Epithelial cell of esophagus (primary cell): ENCODE results near the gene GRB2.
"Not testable (repeated sequence)": the region's sequence is repeated elsewhere in the genome, so short reads cannot be mapped to it uniquely, and the experiment has no call there.

Experiments used
- DNase-seq: peaks from one replicate; pipeline ENCODE4 v3.0.0; 2010; ENCODE audit warnings: low read depth
- H3K4me3 ChIP-seq: 2 replicates; pipeline ENCODE4 v1.5.1; 2011; ENCODE audit warnings: mild to moderate bottlenecking, low read length, control low read depth
- TF ChIP-seq, protein P1 (sequence below): IDR thresholded peaks from 2 replicates; pipeline ENCODE4 v1.5.1; 2011; ENCODE audit warnings: low read depth, mild to moderate bottlenecking, low read length, control low read depth, inconsistent platforms; ENCODE audit not compliant: insufficient read depth; ENCODE audit errors: missing control alignments

Gene GRB2

GRCh38 chr17:75405365-75406221 is at the start of gene GRB2:
Gene GRB2 (minus strand): TSS chr17:75405678. CDS start chr17:75393628, 12,050 bp downstream.
- TF ChIP-seq, protein P1, sequence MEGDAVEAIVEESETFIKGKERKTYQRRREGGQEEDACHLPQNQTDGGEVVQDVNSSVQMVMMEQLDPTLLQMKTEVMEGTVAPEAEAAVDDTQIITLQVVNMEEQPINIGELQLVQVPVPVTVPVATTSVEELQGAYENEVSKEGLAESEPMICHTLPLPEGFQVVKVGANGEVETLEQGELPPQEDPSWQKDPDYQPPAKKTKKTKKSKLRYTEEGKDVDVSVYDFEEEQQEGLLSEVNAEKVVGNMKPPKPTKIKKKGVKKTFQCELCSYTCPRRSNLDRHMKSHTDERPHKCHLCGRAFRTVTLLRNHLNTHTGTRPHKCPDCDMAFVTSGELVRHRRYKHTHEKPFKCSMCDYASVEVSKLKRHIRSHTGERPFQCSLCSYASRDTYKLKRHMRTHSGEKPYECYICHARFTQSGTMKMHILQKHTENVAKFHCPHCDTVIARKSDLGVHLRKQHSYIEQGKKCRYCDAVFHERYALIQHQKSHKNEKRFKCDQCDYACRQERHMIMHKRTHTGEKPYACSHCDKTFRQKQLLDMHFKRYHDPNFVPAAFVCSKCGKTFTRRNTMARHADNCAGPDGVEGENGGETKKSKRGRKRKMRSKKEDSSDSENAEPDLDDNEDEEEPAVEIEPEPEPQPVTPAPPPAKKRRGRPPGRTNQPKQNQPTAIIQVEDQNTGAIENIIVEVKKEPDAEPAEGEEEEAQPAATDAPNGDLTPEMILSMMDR = no peak
- H3K4me3 ChIP-seq = peak within 1 kb of the TSS; percentile 81
- peak; percentile 97 for DNase-seq

DNA sequence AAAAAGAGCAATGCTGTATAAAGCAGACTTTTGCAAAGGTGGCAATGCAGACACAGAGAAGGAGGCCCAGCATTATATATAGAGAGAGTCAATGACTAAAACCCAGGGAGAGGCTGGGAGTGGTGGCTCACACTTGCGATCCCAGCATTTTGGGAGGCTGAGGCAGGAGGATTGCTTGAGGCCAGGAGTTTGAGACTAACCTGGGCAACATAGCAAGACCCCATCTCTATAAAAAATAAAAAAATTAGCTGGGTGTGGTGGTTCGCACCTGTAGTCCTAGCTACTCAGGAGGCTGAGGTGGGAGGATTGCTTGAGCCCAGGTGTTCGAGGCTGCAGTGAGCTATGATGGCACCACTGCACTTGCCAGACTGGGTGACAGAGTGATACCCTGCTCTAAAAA is 49.2 kb upstream of the GRB2 start:
- not testable (repeated sequence) for H3K4me3 ChIP-seq, DNase-seq

GRCh38 chr17:75454193-75454592 is 48.7 kb upstream of the GRB2 start:
- DNase-seq = no peak
- H3K4me3 ChIP-seq = no peak overlapping the region
- TF ChIP-seq, protein P1 = no peak

- H3K4me3 ChIP-seq = no peak overlapping the region
- peak; percentile 35 for DNase-seq
- TF ChIP-seq, protein P1 = no peak
Observed at GRCh38 chr17:75450270-75450669, 44.8 kb upstream of the GRB2 start.

- no peak for DNase-seq
- H3K4me3 ChIP-seq = no peak overlapping the region
- TF ChIP-seq, protein P1 = no peak
Observed at GRCh38 chr17:75447951-75448856, 42.7 kb upstream of the GRB2 start.

GRCh38 chr17:75445896-75446295 is 40.4 kb upstream of the GRB2 start:
- not testable (repeated sequence) for DNase-seq, H3K4me3 ChIP-seq

DNA sequence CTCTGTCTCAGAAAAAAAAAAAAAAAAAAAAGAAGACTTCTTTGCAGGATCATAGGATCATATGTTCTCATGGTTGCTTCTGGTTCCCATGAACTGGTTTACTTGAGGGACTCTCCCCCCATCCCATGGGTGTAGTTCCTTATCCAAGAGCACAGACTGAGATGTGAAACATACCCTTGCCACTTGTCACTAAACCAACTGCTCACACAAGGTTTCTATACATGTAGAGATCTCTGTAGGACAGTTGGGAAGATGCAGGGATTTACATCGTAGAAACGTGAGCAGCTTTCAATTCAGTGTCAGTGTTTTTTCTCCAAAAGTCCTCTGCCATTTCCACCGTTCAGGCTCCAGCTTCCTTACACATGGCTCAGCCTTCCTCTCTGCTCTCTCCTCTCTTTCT is 39.8 kb upstream of the GRB2 start:
- TF ChIP-seq, protein P1 = no peak
- no peak overlapping the region for H3K4me3 ChIP-seq
- no peak for DNase-seq
